ENCODE measurements around the gene LGR5. TPM values are rescaled to one million over a fixed set of nuclear protein-coding genes. Genes with fewer than 3 reads are reported as not detected.

The LGR5 gene
- total and polyA plus RNA-seq, 2 of the 8 experiments (the other 6 are each of a cell fraction or from before 2014, with no cell fraction given), result 0.08 to 0.19 TPM

GRCh38 chr12:71456990-71457389, 17.4 kb downstream of the LGR5 start:
- Histone ChIP-seq H3K4me3 (ENCODE audit: extremely low read depth in 1 of 4, insufficient read depth in 2 of 4, low read depth in 3 of 4, low read length in 4 of 4) (no peak overlapping the region), H3K9ac (replicated peaks in 1 of 4; ENCODE audit: extremely low read depth in 1 of 4, low read depth in 3 of 4, low read length in 3 of 4) (no peak overlapping the region)
- FAIRE-seq, result no peak
- TF ChIP-seq ATF2 (IDR thresholded peaks at IDR 0.05; ENCODE audit: low read length) (no peak), RAD21 (IDR thresholded peaks at IDR 0.05 in 1 of 2, conservative IDR thresholded peaks at IDR 0.05 in 1 of 2; ENCODE audit: low read depth in 2 of 2, low read length in 2 of 2) (no peak), BCL11A (IDR thresholded peaks at IDR 0.05; ENCODE audit: low read depth in 2 of 2, low read length in 2 of 2) (no peak), POLR2A (IDR thresholded peaks at IDR 0.05; ENCODE audit: control extremely low read depth in 1 of 2, low read depth in 2 of 2, low read length in 2 of 2) (no peak), ZNF274 (IDR thresholded peaks at IDR 0.05; ENCODE audit: borderline replicate concordance, extremely low read depth, low read length) (no peak), USF2 (IDR thresholded peaks at IDR 0.05; ENCODE audit: low read length) (no peak), HDAC6 (IDR thresholded peaks at IDR 0.05; ENCODE audit: low read depth, low read length) (no peak), SP4 (IDR thresholded peaks at IDR 0.05; ENCODE audit: low read length) (no peak), KDM4A (IDR thresholded peaks at IDR 0.05; ENCODE audit: low read depth, low read length, severe bottlenecking) (no peak), RBBP5 (IDR thresholded peaks at IDR 0.05; ENCODE audit: borderline replicate concordance, low read depth, low read length) (no peak), CREB1 (IDR thresholded peaks at IDR 0.05) (no peak)

More at GRCh38 chr12:71456990-71457389, 17.4 kb downstream of the LGR5 start:
- H4K5ac ChIP-seq (ENCODE audit: insufficient read length, low read depth, low read length), result no peak overlapping the region
- no peak overlapping the region for H2BK15ac ChIP-seq (ENCODE audit: low read length)
- H2BK5ac ChIP-seq (ENCODE audit: low read depth, low read length), result no peak overlapping the region
- H2AK5ac ChIP-seq (ENCODE audit: low read depth, low read length), result no peak overlapping the region
- peaks cover 0 to 5% (median 2%) of the 10 kb centered on the region in 4 experiments; a peak in 2 of 7 replicates for H3K4me1 ChIP-seq (replicated peaks in 1 of 4; ENCODE audit: control insufficient read depth in 3 of 4, insufficient read depth in 4 of 4, low read length in 3 of 4)
- CTCF ChIA-PET (ENCODE audit: partially characterized antibody), result interaction anchor here (0.7 to 1.9 kb wide), 6 partner anchors 10 to 584 kb away, joined by 3 to 4 read pairs (median 3); no protein-coding TSS in a partner anchor
- no peak overlapping the region for H2BK120ac ChIP-seq (replicated peaks; ENCODE audit: low read depth, low read length)
- H2BK12ac ChIP-seq (ENCODE audit: low read depth, low read length), result no peak overlapping the region
- H2AFZ ChIP-seq (ENCODE audit: low read length), result no peak overlapping the region
- H3K23me2 ChIP-seq (ENCODE audit: low read depth, low read length), result no peaks in the 10 kb centered on the region; the same call in 1 of the 2 replicates
- no peak overlapping the region for H3K4ac ChIP-seq (replicated peaks; ENCODE audit: insufficient read length, low read depth, low read length)
- H3K27ac ChIP-seq (ENCODE audit: low read depth, low read length), result no peak overlapping the region
- H2BK20ac ChIP-seq (ENCODE audit: low read length), result no peak overlapping the region
- no peak overlapping the region for H3K23ac ChIP-seq (ENCODE audit: insufficient read length)
- DNase-seq (ENCODE audit: low read depth in 1 of 2, low spot score in 2 of 2), result no peak
- H3K4me2 ChIP-seq (ENCODE audit: insufficient read depth in 1 of 2, low read depth in 2 of 2, low read length in 2 of 2), result no peak overlapping the region
- H3K79me1 ChIP-seq (ENCODE audit: low read depth, low read length), result no peaks in the 10 kb centered on the region
- H4K91ac ChIP-seq (replicated peaks; ENCODE audit: insufficient read length, low read length), result no peak overlapping the region
- no peaks in the 10 kb centered on the region for H4K20me1 ChIP-seq (replicated peaks in 1 of 2; ENCODE audit: control insufficient read depth in 1 of 2, insufficient read depth in 2 of 2, low read length in 2 of 2)
- H3K56ac ChIP-seq (replicated peaks; ENCODE audit: insufficient read length, low read depth, low read length), result no peak overlapping the region
- 95% methylated on average over 4 of the region's 4 CpGs; no CpG with 5 or more reads in 1 of the 2 experiments for WGBS, 2 experiments (ENCODE audit: extremely low coverage in 1 of 2, insufficient coverage in 1 of 2, insufficient read length in 1 of 2, insufficient replicate concordance in 2 of 2, low coverage in 1 of 2, low lambda C conversion rate in 2 of 2, missing lambda C conversion rate in 1 of 2)
- H3K14ac ChIP-seq (ENCODE audit: insufficient read length), result no peak overlapping the region
- no peak overlapping the region for H4K8ac ChIP-seq (ENCODE audit: extremely low read depth, insufficient read depth, low read length)
- H3K36me3 ChIP-seq (ENCODE audit: control insufficient read depth in 2 of 4, insufficient read depth in 4 of 4, low read length in 3 of 4), result no peaks in the 10 kb centered on the region
- POLR2A ChIA-PET (ENCODE audit: partially characterized antibody), result no interaction called here
- no peaks in the 10 kb centered on the region for H3K27me3 ChIP-seq (replicated peaks in 1 of 4; ENCODE audit: control insufficient read depth in 3 of 4, extremely low read depth in 1 of 4, insufficient read depth in 3 of 4, low read length in 3 of 4)
- H3K79me2 ChIP-seq (ENCODE audit: control insufficient read depth in 1 of 2, insufficient read depth in 2 of 2, low read length in 2 of 2), result no peaks in the 10 kb centered on the region
- H3K9me3 ChIP-seq (ENCODE audit: insufficient read depth in 2 of 2, low read depth in 1 of 2, low read length in 1 of 2), result no peaks in the 10 kb centered on the region
- no peak overlapping the region for H3K18ac ChIP-seq (ENCODE audit: extremely low read depth, low read length)
